Caco-2 (cell line): ENCODE measurements around the gene SSH2. TPM values are rescaled to one million over a fixed set of nuclear protein-coding genes. Genes with fewer than 3 reads are reported as not detected.

ENCODE experiments used
- BruUV-seq: library from RNA; stranded (reverse); fragments of 400-500 nt; replicated peaks from 2 replicates; lab custom pipeline; 2021; lab: Mats Ljungman, UMichigan
- CTCF ChIA-PET: fragments of 300-600 bp; sonication (Branson Sonifier 250); formaldehyde crosslinking; loops from one replicate; lab custom pipeline; 2022; ENCODE audit warnings: antibody characterized with exemption; lab: Charles Lee
- POLR2A ChIA-PET: fragments of 300-600 bp; sonication (Branson Sonifier 250); formaldehyde crosslinking; loops from one replicate; lab custom pipeline; 2022; ENCODE audit warnings: antibody characterized with exemption; lab: Charles Lee
- DNase-seq, 2 experiments: peaks; one replicate each; pipeline versions ENCODE4 v3.0.0 to v3.0.0-alpha.2; 2020 to 2022
- H3K27me3 ChIP-seq: replicated peaks from 2 replicates; pipeline ENCODE4 v1.6.0; 2011; ENCODE audit warnings: low read length; ENCODE audit not compliant: control insufficient read depth, insufficient read depth
- H3K36me3 ChIP-seq: 2 replicates; pipeline ENCODE4 v1.5.1; 2011; ENCODE audit warnings: low read length; ENCODE audit not compliant: control insufficient read depth, insufficient read depth
- H3K4me1 ChIP-seq: fragments of 250-450 bp; sonication (Bioruptor Pico); 2 replicates; pipeline ENCODE4 v1.5.1; 2020; ENCODE audit warnings: mild to moderate bottlenecking
- H3K4me3 ChIP-seq: 2 replicates; pipeline ENCODE4 v1.5.1; 2011; ENCODE audit warnings: low read depth, mild to moderate bottlenecking, control low read depth, low read length
- H3K9me3 ChIP-seq: fragments of 250-450 bp; sonication (Bioruptor Pico); 2 replicates; pipeline ENCODE4 v1.5.1; 2020; ENCODE audit warnings: mild to moderate bottlenecking, moderate library complexity
- H3K27ac Mint-ChIP-seq: one replicate; pipeline ENCODE4 v1.8.0; 2022; ENCODE audit warnings: mixed read lengths; ENCODE audit not compliant: unreplicated experiment
- H3K27me3 Mint-ChIP-seq: one replicate; pipeline ENCODE4 v1.8.0; 2022; ENCODE audit warnings: mixed read lengths; ENCODE audit not compliant: insufficient read depth, unreplicated experiment
- H3K36me3 Mint-ChIP-seq: one replicate; pipeline ENCODE4 v1.8.0; 2022; ENCODE audit warnings: mild to moderate bottlenecking, mixed read lengths; ENCODE audit not compliant: insufficient read depth, unreplicated experiment
- H3K4me1 Mint-ChIP-seq: one replicate; pipeline ENCODE4 v1.8.0; 2022; ENCODE audit warnings: low read depth, mixed read lengths; ENCODE audit not compliant: unreplicated experiment
- H3K4me3 Mint-ChIP-seq: one replicate; pipeline ENCODE4 v1.8.0; 2022; ENCODE audit warnings: mild to moderate bottlenecking, moderate library complexity, mixed read lengths; ENCODE audit not compliant: unreplicated experiment
- H3K9me3 Mint-ChIP-seq: one replicate; pipeline ENCODE4 v1.8.0; 2022; ENCODE audit warnings: mixed read lengths; ENCODE audit not compliant: unreplicated experiment
- intact Hi-C: fragments of 100-400 bp; cut with micrococcal nuclease; formaldehyde crosslinking; loops from one replicate; pipeline ENCODE4 v1.10.0; 2022; ENCODE audit not compliant: unreplicated experiment
- total RNA-seq: library from RNA; stranded (reverse); gene quantifications from 2 replicates; pipeline ENCODE4 v1.2.3, GENCODE V29; 2022
- TF ChIP-seq, protein P1 (sequence below), 2 experiments: fragments of 200-600 bp in 1 of 2; IDR thresholded peaks; 1 replicate in 1 of 2; 2 replicates in 1 of 2; pipeline versions ENCODE4 v1.5.1 to v1.8.0; 2011 to 2022; ENCODE audit warnings: antibody characterized with exemption in 1 of 2, control low read depth in 1 of 2, inconsistent platforms in 1 of 2, low read depth in 1 of 2, low read length in 1 of 2, mild to moderate bottlenecking in 1 of 2, moderate library complexity in 1 of 2; ENCODE audit not compliant: insufficient read depth in 1 of 2, severe bottlenecking in 1 of 2, unreplicated experiment in 1 of 2

The SSH2 gene
- total RNA-seq, 1 experiment from 2014 or later: 48.2 TPM

DNA sequence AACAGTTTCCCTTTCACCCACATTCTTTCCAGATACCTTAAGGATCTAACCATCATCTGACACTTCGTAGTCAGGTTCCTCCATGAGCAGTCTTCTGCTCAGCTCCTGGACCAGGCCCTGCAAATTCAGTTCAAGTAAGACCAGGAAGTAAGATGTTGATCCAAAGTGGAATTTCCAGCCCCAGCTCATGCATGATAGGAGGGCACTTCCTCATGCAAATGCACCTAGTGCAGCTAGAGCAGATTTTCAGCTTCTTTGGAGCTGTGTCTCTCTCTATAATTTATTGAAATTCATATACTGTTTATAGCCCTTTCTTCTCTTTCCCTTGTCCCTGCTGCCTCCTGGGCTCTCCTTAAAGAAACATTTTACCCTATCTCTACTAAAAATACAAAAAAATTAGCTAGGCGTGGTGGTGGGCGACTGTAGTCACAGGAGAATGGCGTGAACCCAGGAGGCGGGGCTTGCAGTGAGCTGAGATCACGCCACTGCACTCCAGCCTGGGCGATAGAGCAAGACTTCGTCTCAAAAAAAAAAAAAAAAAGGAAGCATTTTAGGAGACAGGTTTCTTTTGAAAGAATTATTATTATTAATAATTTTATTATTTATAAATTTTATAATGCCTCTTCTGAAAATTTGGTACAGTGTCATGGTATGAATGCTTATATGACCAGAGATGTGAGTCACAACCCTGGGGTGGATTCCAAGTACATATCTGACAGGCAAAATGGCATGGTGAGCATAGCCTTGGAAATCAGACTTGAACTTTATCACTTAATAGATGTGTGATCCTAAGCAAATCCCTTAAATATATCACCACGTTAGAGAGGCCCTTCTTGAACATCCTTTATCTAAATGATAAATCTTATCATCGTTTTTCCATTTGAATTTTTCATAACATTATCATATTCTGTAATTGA, 94.3 kb downstream of the SSH2 start:
- Mint-ChIP-seq H3K27me3 (no peaks in the 10 kb centered on the region), H3K4me1 (no peaks in the 10 kb centered on the region), H3K4me3 (no peak overlapping the region), H3K9me3 (no peaks in the 10 kb centered on the region), H3K36me3 (no peaks in the 10 kb centered on the region), H3K27ac (no peak overlapping the region)
- BruUV-seq: no TSS peak
- intact Hi-C loops: no loop called here
- POLR2A ChIA-PET: no interaction called here
- no peaks in the 10 kb centered on the region for H3K4me1 ChIP-seq
- no peak overlapping the region for H3K4me3 ChIP-seq
- DNase-seq: no peak
- CTCF ChIA-PET: interaction anchor here (0.6 kb wide), 1 partner anchor 274 kb away, joined by 3 read pairs; no protein-coding TSS in a partner anchor
- TF ChIP-seq, protein P1, sequence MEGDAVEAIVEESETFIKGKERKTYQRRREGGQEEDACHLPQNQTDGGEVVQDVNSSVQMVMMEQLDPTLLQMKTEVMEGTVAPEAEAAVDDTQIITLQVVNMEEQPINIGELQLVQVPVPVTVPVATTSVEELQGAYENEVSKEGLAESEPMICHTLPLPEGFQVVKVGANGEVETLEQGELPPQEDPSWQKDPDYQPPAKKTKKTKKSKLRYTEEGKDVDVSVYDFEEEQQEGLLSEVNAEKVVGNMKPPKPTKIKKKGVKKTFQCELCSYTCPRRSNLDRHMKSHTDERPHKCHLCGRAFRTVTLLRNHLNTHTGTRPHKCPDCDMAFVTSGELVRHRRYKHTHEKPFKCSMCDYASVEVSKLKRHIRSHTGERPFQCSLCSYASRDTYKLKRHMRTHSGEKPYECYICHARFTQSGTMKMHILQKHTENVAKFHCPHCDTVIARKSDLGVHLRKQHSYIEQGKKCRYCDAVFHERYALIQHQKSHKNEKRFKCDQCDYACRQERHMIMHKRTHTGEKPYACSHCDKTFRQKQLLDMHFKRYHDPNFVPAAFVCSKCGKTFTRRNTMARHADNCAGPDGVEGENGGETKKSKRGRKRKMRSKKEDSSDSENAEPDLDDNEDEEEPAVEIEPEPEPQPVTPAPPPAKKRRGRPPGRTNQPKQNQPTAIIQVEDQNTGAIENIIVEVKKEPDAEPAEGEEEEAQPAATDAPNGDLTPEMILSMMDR (IDR thresholded peaks at IDR 0.05; ENCODE audit: insufficient read depth in 1 of 2, low read depth in 1 of 2, low read length in 1 of 2, severe bottlenecking in 1 of 2, unreplicated experiment in 1 of 2): no peak
- H3K36me3 ChIP-seq: no peaks in the 10 kb centered on the region
- H3K9me3 ChIP-seq: no peaks in the 10 kb centered on the region
- no peaks in the 10 kb centered on the region for H3K27me3 ChIP-seq

DNA sequence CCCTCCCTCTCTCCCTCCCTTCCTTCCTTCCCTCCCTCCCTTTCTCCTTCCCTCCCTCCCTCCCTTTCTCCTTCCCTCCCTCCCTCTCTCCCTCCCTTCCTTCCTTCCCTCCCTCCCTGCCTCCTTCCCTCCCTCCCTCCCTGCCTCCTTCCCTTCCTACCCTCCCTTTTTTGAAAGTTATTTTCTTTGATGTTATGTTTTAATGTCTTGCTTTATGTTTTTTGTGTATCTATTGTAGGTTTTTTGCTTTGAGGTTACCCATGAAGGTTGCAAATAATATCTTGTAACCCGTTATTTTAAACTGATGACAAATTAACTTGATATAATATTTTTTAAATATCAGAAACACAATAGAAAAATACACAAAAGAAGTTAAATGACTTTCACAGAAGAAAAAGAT, 96.2 kb downstream of the SSH2 start:
- intact Hi-C loops: no loop called here
- H3K27me3 Mint-ChIP-seq: no peaks in the 10 kb centered on the region
- no peak overlapping the region for H3K27ac Mint-ChIP-seq
- H3K4me1 Mint-ChIP-seq: no peaks in the 10 kb centered on the region
- H3K9me3 Mint-ChIP-seq: no peaks in the 10 kb centered on the region
- ChIA-PET POLR2A (no interaction called here), CTCF (no interaction called here)
- H3K4me3 Mint-ChIP-seq: no peak overlapping the region
- H3K36me3 ChIP-seq: no peaks in the 10 kb centered on the region
- no peaks in the 10 kb centered on the region for H3K36me3 Mint-ChIP-seq
- H3K9me3 ChIP-seq: no peaks in the 10 kb centered on the region
- no peak overlapping the region for H3K4me3 ChIP-seq
- no peak for DNase-seq
- BruUV-seq: no TSS peak
- TF ChIP-seq, protein P1 (IDR thresholded peaks at IDR 0.05; ENCODE audit: insufficient read depth in 1 of 2, low read depth in 1 of 2, low read length in 1 of 2, severe bottlenecking in 1 of 2, unreplicated experiment in 1 of 2): no peak
- no peaks in the 10 kb centered on the region for H3K27me3 ChIP-seq
- no peaks in the 10 kb centered on the region for H3K4me1 ChIP-seq

DNA sequence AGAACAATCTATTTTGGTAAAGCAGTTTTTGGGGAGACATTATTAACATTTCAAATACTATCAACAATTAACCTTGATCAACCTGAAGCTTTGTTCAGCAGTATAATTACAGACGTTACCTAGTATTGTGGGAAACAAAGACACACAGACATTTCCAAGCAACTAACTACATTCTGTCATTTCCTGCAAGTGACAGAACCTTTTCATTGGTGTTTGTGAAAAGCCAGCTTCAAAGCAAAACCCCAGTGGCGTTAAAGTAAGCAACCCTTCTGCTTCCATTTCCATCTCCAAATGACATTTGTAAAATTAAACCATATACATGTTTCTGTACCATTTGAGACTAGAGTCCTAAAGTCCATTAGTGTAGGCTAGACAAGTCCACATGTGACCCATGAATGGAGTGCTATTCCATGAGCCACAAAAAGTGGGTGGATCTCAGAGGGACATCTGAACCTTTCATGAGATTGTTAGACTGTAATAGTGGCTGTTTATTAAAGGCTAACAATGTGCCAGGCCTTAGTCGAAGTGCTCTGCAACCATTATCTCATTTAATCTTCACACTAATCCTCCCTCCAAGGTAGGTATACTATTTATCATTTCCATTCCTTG, 101.2 kb downstream of the SSH2 start:
- H3K4me3 ChIP-seq: no peak overlapping the region
- H3K36me3 Mint-ChIP-seq: no peaks in the 10 kb centered on the region
- H3K36me3 ChIP-seq: no peaks in the 10 kb centered on the region
- no peaks in the 10 kb centered on the region for H3K9me3 Mint-ChIP-seq
- POLR2A ChIA-PET: no interaction called here
- CTCF ChIA-PET: no interaction called here
- intact Hi-C loops: no loop called here
- H3K4me1 ChIP-seq: peaks cover 19% of the 10 kb centered on the region
- no peaks in the 10 kb centered on the region for H3K9me3 ChIP-seq
- TF ChIP-seq, protein P1 (IDR thresholded peaks at IDR 0.05; ENCODE audit: insufficient read depth in 1 of 2, low read depth in 1 of 2, low read length in 1 of 2, severe bottlenecking in 1 of 2, unreplicated experiment in 1 of 2): no peak
- DNase-seq: no peak
- H3K27ac Mint-ChIP-seq: no peak overlapping the region
- no TSS peak for BruUV-seq
- peaks cover 8% of the 10 kb centered on the region for H3K4me1 Mint-ChIP-seq
- H3K27me3 Mint-ChIP-seq: no peaks in the 10 kb centered on the region
- no peaks in the 10 kb centered on the region for H3K27me3 ChIP-seq
- no peak overlapping the region for H3K4me3 Mint-ChIP-seq
